ENCODE measurements around the gene EXOC6. TPM values are rescaled to one million over a fixed set of nuclear protein-coding genes. Genes with fewer than 3 reads are reported as not detected.
"Not testable (repeated sequence)": the region's sequence is repeated elsewhere in the genome, so short reads cannot be mapped to it uniquely, and the experiment has no call there.

Gene EXOC6
- polyA plus RNA-seq, 10 donors = 27.5 to 43.7 (median 33.2) TPM

GRCh38 chr10:92880233-92880861 lies 32.0 kb downstream of the EXOC6 start:
- DNase-seq = peak; percentile 33 to 68 (median 49)

GRCh38 chr10:92880917-92881316 lies 32.6 kb downstream of the EXOC6 start:
- no peak for DNase-seq

GRCh38 chr10:92886334-92886961 lies 38.1 kb downstream of the EXOC6 start:
- no peak for DNase-seq

GRCh38 chr10:92890471-92890870 lies 42.2 kb downstream of the EXOC6 start:
- no peak for DNase-seq

- peak in 1 of 3 donors; percentile 30 for DNase-seq
Observed at GRCh38 chr10:92891885-92892690, 43.8 kb downstream of the EXOC6 start.

- no peak for DNase-seq
Observed at GRCh38 chr10:92892691-92893054, 44.4 kb downstream of the EXOC6 start.

GRCh38 chr10:92894081-92894655 lies 45.8 kb downstream of the EXOC6 start:
- DNase-seq = no peak

GRCh38 chr10:92897916-92898315 lies 49.6 kb downstream of the EXOC6 start:
- DNase-seq = no peak

GRCh38 chr10:92901819-92902251 lies 53.5 kb downstream of the EXOC6 start:
- no peak for DNase-seq

- DNase-seq = no peak
Observed at GRCh38 chr10:92903633-92904032, 55.3 kb downstream of the EXOC6 start.

GRCh38 chr10:92907280-92907679 lies 59.0 kb downstream of the EXOC6 start:
- no peak for DNase-seq

GRCh38 chr10:92912631-92913030 lies 64.3 kb downstream of the EXOC6 start:
- DNase-seq = not testable (repeated sequence)

GRCh38 chr10:92913973-92914372 lies 65.7 kb downstream of the EXOC6 start:
- no peak for DNase-seq

- peak; percentile 26 to 43 (median 40) for DNase-seq
Observed at GRCh38 chr10:92914478-92915325, 66.4 kb downstream of the EXOC6 start.

- no peak for DNase-seq
Observed at GRCh38 chr10:92915892-92916291, 67.6 kb downstream of the EXOC6 start.

GRCh38 chr10:92916433-92916832 lies 68.1 kb downstream of the EXOC6 start:
- no peak for DNase-seq

GRCh38 chr10:92918603-92919002 lies 70.3 kb downstream of the EXOC6 start:
- DNase-seq = no peak

- no peak for DNase-seq
Observed at GRCh38 chr10:92920866-92921265, 72.5 kb downstream of the EXOC6 start.

GRCh38 chr10:92923416-92923815 lies 75.1 kb downstream of the EXOC6 start:
- no peak for DNase-seq

GRCh38 chr10:92929896-92930295 lies 81.6 kb downstream of the EXOC6 start:
- no peak for DNase-seq

GRCh38 chr10:92931597-92931996 lies 83.3 kb downstream of the EXOC6 start:
- no peak for DNase-seq

GRCh38 chr10:92937876-92938275 lies 89.6 kb downstream of the EXOC6 start:
- DNase-seq = no peak

Data from muscle of back (tissue), 11 donors.